ENCODE measurements around the gene MOV10. TPM values are rescaled to one million over a fixed set of nuclear protein-coding genes. Genes with fewer than 3 reads are reported as not detected.

The MOV10 gene
- total RNA-seq, 1 donor, result 38.7 TPM

GRCh38 chr1:112708002-112708448 is 33.6 kb downstream of the MOV10 start:
- no peak for TF ChIP-seq CTCF (IDR thresholded peaks at IDR 0.05; ENCODE audit: extremely low read depth, low read depth, low read length)
- no peaks in the 10 kb centered on the region for H3K9me3 ChIP-seq (ENCODE audit: low read depth, low read length)
- H3K4me3 ChIP-seq (ENCODE audit: insufficient read depth, low read length), result peak overlapping the region; percentile 93
- peak; percentile 58 for DNase-seq (ENCODE audit: insufficient read length, low spot score, missing footprints)
- H2AFZ ChIP-seq (ENCODE audit: low read length), result no peak overlapping the region
- H3K4me1 ChIP-seq (ENCODE audit: insufficient read depth, low read length), result peaks cover 33% of the 10 kb centered on the region
- H3K36me3 ChIP-seq (ENCODE audit: insufficient read depth, low read length), result peaks cover 14% of the 10 kb centered on the region
- peak overlapping the region; percentile 96 for H3K4me2 ChIP-seq (ENCODE audit: insufficient read depth, low read length)
- peaks cover 30% of the 10 kb centered on the region for H4K20me1 ChIP-seq (ENCODE audit: insufficient read depth, low read length)
- H3K79me2 ChIP-seq (ENCODE audit: insufficient read depth, low read length), result peaks cover 44% of the 10 kb centered on the region
- H3K27me3 ChIP-seq (ENCODE audit: insufficient read depth, low read length), result no peaks in the 10 kb centered on the region
- H3K27ac ChIP-seq (ENCODE audit: low read depth, low read length), result no peak overlapping the region

- peaks cover 40% of the 10 kb centered on the region for H3K79me2 ChIP-seq (ENCODE audit: insufficient read depth, low read length)
- TF ChIP-seq CTCF (IDR thresholded peaks at IDR 0.05; ENCODE audit: extremely low read depth, low read depth, low read length), result no peak
- DNase-seq (ENCODE audit: insufficient read length, low spot score, missing footprints), result peak; percentile 18
- H3K9me3 ChIP-seq (ENCODE audit: low read depth, low read length), result no peaks in the 10 kb centered on the region
- no peak overlapping the region for H3K4me2 ChIP-seq (ENCODE audit: insufficient read depth, low read length)
- peaks cover 9% of the 10 kb centered on the region for H3K36me3 ChIP-seq (ENCODE audit: insufficient read depth, low read length)
- H3K4me1 ChIP-seq (ENCODE audit: insufficient read depth, low read length), result peaks cover 30% of the 10 kb centered on the region
- no peak overlapping the region for H2AFZ ChIP-seq (ENCODE audit: low read length)
- peaks cover 26% of the 10 kb centered on the region for H4K20me1 ChIP-seq (ENCODE audit: insufficient read depth, low read length)
- no peak overlapping the region for H3K4me3 ChIP-seq (ENCODE audit: insufficient read depth, low read length)
- H3K27me3 ChIP-seq (ENCODE audit: insufficient read depth, low read length), result no peaks in the 10 kb centered on the region
- H3K27ac ChIP-seq (ENCODE audit: low read depth, low read length), result no peak overlapping the region
These were observed 34.0 kb downstream of the MOV10 start for GRCh38 chr1:112708489-112708888.

GRCh38 chr1:112710159-112710558 is 35.7 kb downstream of the MOV10 start:
- Histone ChIP-seq H2AFZ (ENCODE audit: low read length) (no peak overlapping the region), H3K4me2 (ENCODE audit: insufficient read depth, low read length) (no peak overlapping the region), H3K9me3 (ENCODE audit: low read depth, low read length) (no peaks in the 10 kb centered on the region), H3K27ac (ENCODE audit: low read depth, low read length) (no peak overlapping the region), H4K20me1 (ENCODE audit: insufficient read depth, low read length) (peaks cover 12% of the 10 kb centered on the region), H3K27me3 (ENCODE audit: insufficient read depth, low read length) (no peaks in the 10 kb centered on the region), H3K79me2 (ENCODE audit: insufficient read depth, low read length) (peaks cover 23% of the 10 kb centered on the region), H3K4me1 (ENCODE audit: insufficient read depth, low read length) (peaks cover 13% of the 10 kb centered on the region), H3K4me3 (ENCODE audit: insufficient read depth, low read length) (no peak overlapping the region), H3K36me3 (ENCODE audit: insufficient read depth, low read length) (no peaks in the 10 kb centered on the region)
- no peak for TF ChIP-seq CTCF (IDR thresholded peaks at IDR 0.05; ENCODE audit: extremely low read depth, low read depth, low read length)
- peak; percentile 68 for DNase-seq (ENCODE audit: insufficient read length, low spot score, missing footprints)

GRCh38 chr1:112710586-112710985 is 36.1 kb downstream of the MOV10 start:
- no peaks in the 10 kb centered on the region for H3K36me3 ChIP-seq (ENCODE audit: insufficient read depth, low read length)
- H3K9me3 ChIP-seq (ENCODE audit: low read depth, low read length), result no peaks in the 10 kb centered on the region
- no peak overlapping the region for H3K4me3 ChIP-seq (ENCODE audit: insufficient read depth, low read length)
- H3K79me2 ChIP-seq (ENCODE audit: insufficient read depth, low read length), result peaks cover 19% of the 10 kb centered on the region
- no peak overlapping the region for H3K27ac ChIP-seq (ENCODE audit: low read depth, low read length)
- TF ChIP-seq CTCF (IDR thresholded peaks at IDR 0.05; ENCODE audit: extremely low read depth, low read depth, low read length), result no peak
- no peak overlapping the region for H3K4me2 ChIP-seq (ENCODE audit: insufficient read depth, low read length)
- DNase-seq (ENCODE audit: insufficient read length, low spot score, missing footprints), result peak; percentile 1
- H2AFZ ChIP-seq (ENCODE audit: low read length), result no peak overlapping the region
- H3K4me1 ChIP-seq (ENCODE audit: insufficient read depth, low read length), result peaks cover 11% of the 10 kb centered on the region
- H4K20me1 ChIP-seq (ENCODE audit: insufficient read depth, low read length), result peaks cover 11% of the 10 kb centered on the region
- no peaks in the 10 kb centered on the region for H3K27me3 ChIP-seq (ENCODE audit: insufficient read depth, low read length)
